GM18520 (cell line): Measurements from ENCODE around the gene MUC4.
"Not testable (repeated sequence)": the region's sequence is repeated elsewhere in the genome, so short reads cannot be mapped to it uniquely, and the experiment has no call there.

Experiments
- ATAC-seq: cut with Tn5 transposase; IDR thresholded peaks from one replicate; pipeline ENCODE4 v1.9.1; 2021; ENCODE audit not compliant: unreplicated experiment

Gene MUC4

DNA sequence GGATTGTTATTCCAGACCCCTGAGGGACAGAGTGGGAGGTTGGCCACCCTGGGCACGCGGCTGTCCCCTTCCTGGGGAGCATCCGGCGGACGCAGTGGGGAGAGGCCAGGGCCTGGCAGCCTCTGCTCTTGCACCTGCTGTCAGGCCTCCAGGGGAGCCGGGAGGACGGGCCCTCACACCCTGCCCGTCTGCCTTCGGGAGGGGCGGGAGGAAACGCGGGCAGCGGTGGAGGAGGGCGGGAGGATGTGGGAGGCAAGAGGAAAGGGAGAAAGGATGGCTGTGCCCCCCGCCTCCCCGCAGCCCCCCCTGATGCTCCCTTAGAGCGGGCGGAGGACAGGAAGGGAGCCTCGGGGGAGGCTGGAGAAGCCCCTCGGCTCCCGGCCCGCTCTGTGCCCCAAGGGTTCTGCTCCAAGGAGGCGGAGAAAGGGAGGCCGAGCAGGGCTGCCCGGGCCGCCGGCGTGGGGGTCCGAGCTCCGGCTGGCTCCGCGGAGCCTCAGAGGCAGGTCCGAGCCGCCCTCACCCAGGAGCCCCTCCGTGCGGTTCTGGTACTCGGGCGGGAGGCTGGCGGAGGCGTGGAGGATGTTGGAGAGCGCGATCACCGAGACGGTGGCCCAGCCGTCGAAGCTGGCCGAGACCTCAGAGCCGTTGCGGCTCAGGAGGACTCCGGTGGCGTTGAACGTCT lies 50.0 kb downstream of the MUC4 start:
- ATAC-seq = no peak

DNA sequence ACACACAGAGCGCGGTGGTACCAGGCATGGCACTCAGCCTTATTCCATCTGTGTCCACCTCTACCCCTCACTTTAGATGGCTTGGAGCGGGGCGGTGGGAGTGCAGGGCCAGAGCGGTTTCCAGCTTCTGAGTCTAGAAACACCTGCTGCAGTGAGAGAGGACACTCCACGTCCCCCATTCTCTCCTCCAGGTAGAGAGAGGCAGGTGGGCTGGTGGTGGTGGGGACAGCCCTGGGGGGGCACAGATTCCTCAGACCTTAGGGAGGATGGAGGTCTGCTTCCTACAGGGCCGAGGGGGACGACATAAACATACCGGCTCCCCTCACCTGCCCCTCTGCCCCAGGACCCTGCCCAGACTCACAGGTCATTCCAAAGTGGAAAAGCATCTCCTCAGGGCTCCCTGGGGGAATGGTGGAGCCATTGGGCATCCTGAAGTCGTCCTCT lies 50.6 kb downstream of the MUC4 start:
- no peak for ATAC-seq

DNA sequence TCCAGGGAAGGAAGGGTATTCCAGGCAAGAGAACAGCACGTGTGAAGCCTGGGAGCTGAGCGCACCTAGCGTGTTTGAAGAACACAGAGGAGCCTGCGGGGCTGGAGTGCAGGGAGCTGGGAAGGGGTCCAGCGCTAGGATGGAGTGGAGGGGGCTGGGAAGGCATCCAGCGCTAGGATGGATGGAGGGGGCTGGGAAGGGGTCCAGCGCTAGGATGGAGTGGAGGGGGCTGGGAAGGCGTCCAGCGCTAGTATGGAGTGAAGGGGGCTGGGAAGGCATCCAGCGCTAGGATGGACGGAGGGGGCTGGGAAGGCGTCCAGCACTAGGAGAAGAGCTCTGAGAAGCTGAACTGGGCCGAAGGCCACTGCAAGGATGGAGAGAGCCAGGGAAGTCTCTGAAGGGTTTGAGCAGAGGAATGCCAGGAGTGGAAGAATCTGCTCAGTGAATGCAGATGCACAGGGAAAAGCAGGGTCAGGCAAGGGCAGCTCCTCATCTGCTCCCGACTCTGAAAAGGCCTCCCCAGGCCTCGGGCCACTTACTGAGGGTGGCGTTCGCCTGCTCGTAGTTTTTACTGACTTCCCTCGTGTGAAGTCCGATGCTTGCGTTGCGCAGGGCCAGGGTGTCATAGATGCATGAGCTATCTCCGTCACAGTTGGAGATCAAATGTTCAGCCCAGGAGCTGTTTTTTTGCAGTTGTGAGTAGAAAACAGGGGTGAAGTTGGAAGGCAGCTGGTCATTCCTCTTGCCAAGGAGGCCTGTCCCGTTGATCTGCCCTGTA lies 51.2 kb downstream of the MUC4 start:
- ATAC-seq = no peak

DNA sequence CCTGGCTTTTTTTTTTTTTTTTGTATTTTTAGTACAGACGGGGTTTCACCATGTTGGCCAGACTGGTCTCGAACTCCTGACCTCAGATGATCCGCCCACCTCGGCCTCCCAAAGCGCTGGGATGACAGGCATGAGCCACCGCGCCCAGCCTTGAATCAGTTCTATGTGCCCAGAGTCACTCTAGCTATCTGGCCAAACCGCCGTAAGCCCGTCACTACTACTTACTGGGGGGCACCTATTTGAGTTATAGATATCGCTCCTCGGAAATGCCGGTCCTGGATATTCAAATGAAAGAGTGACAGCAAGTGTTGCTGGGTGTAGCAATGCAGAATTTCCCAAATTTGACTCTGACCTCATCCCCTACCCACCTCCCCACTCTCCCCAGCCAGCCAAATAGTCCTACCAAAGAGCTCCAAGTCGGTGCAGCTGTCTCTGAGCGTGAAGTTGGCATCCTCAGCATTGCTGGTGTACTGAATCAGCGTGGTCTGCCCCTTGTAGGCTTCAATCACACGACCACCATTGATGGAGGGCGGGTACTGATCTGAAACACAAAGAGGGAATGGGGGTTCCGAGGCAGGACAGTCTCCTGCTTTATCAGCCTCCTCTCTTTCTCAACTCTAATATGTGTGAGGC lies 52.9 kb downstream of the MUC4 start:
- no peak for ATAC-seq

DNA sequence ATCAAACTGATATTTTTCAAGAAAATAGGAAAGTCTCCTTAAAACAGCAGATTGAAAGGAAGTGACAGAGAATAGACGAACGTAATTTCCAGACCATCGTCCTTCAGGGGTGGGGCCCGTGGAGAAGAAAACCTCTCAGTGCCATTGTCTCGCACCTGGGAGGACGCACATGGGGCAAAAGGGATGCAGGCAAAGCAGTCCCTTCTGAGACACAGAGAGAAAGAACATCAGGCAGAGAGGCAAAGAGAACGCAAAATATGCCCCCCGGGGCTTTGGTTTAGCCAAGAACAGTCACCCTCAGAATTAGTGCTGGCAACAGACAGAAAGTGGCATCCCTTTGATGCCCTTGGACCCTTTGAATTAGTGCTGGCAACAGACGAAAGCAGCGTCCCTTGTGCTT lies 53.9 kb downstream of the MUC4 start:
- ATAC-seq = no peak

DNA sequence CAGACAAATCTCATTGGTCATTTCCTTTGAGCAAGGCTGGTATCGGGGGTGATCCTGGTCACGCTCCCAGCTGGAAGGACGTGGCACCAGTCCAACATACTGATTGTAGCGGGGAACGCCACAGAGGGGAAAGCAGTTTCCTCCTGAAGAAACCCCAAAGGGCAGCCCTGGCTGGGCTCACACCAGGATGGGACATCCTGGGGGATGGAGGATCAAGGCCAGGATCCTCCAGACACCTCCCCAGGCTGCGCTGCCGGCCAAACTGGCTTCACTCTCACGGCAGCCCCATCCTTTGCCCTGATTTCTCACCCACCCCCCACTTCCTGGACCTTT lies 54.3 kb downstream of the MUC4 start:
- ATAC-seq = no peak

DNA sequence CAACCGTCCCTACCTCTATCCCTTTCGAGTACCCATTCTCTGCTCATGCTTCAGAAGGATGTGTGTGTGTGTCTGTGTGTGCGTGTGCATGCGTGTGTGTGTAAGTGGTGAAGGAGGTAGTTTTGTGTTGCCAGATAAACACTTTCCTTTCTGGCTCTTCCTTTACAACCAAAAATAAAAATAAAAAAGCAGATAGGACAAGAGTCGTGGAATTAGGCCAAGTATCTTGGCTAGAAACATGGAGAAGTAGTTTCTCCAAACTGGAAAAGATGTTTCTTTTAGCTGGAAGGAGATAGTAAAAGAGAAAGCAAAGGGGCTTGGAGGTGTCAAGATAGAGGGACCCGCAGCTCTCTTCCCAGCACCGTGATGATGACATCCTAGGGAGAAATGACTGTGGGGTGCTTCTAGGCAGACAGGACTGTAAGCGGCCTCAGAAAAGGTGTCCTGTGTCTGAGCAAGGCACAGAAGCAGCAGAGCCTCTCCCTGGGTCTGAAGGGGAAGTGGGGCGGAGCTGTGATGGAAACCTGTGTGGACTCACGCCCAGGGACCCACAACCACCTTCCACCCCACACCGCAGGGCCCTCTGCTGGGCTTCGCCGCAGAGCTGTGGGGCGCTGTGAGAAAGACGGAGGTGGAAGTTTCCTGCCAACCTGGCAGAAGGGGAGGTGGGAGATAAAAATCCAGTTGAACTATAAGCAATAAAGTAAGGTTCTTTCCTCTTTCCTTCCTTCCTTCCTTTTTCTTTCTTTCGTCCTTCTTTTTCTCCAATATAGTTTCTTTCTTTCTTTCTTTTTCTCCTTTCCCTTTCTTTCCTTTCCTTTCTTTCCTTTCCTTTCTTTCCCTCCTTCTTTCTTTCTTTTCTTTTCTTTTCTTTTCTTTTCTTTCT lies 55.7 kb downstream of the MUC4 start:
- ATAC-seq = no peak

DNA sequence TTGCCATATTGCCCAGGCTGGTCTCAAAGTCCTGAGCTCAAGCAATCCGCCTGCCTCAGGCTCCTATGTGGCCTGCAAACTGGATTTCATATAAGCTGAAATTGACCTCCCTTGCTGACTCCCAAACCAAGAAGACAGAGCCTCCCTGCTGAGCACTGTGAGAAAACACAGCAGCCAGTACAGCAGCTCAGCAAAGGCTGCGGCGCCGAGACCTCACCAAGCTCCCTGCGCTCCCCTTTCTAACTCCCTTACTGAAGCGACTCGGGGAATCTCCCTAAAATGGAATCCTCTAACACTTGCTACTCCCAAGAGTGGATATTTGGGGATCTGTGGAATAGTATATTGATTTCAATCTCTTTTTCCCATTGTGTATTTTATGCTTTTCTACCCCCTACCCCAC lies 56.3 kb downstream of the MUC4 start:
- ATAC-seq = no peak

DNA sequence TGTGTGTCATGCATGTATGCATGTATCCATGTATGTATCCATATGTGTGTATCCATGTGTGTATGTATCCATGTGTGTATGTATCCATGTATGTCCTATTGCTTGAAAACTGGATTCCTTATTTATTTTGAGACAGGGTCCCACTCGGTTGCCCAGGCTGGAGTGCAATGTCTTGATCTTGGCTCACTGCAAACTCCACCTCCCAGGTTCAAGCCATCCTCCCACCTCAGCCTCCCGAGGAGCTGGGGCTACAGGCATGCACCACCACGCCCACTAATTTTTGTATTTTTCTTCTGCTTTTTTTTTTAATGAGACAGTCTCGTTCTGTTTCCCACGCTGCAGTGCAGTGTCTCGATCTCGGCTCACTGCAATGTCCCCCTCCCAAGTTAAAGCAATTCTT lies 56.8 kb downstream of the MUC4 start:
- no peak for ATAC-seq

DNA sequence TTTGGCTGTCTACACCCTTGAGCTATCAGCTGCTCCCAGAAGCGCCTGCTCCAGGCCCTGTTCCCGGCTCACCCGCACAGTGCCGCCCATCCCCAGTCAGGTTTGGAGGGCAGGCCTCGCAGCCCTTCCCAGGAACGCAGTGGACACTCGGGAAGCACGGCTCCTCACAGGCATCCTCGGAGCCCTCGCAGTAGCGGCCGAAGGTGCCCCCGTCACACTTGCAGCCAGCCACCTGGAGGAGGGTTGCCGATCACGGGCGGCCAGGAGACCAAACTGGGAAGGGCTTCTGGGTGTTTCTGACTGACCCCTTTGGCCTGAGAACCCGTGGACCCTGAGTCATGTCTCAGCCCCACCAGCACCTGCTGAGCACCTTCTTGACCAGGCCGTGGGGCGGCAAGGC lies 57.6 kb downstream of the MUC4 start:
- no peak for ATAC-seq

DNA sequence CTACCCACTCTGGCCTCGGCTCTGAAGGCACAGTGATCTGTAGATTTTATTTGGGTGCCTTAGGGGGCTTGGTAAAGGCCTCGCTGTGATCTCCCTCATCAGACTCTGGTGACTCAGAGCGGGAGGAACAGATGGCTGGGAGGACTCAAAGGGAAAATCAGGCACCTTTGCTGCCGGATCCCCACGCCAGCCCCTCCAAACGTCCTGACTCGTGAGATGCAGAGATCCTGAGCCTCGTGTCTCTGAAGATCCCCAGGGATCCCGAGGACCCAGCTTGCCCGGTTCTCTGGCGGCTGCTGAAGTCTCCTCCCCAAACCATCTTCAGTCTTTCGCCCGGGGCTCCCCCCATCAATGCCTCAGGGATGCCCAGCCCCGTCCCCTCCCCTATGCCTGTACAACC lies 58.1 kb downstream of the MUC4 start:
- ATAC-seq = no peak

DNA sequence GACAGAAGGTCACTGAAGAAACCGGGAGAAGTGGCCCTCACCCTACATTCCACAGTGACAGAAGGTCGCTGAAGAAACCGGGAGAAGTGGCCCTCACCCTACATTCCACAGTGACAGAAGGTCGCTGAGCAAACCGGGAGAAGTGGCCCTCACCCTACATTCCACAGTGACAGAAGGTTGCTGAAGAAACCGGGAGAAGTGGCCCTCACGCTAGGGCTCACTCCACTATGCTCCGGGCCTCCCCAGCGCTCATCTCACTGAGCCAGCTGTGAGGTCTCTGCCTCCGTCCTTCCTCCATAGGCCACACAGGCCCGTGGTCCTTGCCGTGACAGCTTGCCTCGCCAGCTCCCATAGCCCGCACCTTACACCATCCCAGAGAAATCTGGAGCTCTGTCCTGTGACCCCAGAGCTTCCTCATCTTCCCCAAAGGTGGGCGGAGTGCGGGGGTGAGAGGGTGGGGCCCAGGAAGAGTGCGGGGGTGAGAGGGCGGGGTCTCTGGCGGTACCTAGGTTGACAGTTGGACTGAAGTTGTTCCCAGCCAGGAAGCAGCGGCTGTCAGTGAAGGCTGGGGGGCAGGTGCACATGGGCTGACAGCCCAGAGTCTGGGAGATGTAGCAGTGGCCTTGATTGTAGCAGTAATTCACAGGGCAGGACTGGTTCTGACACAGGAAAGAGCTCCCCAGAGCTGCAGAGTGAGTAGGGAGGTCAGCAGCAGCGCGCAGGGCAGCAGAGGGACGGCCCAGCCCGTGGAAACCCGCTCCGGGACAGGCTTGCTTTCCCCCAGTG lies 59.0 kb downstream of the MUC4 start:
- no peak for ATAC-seq

DNA sequence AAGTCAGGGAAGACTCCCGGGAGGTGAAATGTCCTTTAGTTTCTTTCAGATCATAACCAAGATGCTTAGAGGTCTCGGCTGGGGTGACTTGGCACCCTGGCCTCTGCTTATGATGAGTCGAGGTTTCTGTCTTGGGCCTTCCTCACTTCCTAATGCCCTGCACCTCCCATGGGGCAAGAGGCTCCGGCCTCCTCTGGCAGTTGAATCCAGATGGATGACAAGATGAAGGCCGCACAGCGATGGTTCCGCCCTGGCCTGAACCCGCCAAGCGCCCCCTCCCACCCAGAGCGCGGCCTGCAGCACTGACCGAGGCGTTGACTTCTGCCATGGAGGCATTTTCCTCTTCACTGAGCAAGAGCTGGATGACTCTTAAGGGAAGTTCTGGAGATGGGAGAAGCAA lies 59.7 kb downstream of the MUC4 start:
- ATAC-seq = no peak

DNA sequence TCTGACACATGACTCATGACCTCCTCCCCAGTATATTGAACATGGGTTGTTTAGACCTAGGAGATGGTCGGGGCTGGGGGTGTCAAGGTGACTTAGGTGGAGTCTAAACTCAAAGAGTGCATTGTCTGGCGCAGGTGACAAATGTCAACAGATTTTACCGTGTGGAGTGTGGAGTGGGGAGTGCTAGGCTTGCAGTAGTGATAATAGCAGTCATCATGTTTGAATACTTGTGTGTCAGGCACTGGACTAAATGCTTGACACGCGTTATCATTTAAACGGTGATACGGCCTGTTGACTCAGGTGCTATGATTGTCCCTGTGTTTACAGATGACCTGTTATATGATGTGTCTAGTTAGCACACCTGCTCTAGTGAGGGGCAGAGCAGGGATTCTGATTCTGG lies 60.2 kb downstream of the MUC4 start:
- no peak for ATAC-seq

DNA sequence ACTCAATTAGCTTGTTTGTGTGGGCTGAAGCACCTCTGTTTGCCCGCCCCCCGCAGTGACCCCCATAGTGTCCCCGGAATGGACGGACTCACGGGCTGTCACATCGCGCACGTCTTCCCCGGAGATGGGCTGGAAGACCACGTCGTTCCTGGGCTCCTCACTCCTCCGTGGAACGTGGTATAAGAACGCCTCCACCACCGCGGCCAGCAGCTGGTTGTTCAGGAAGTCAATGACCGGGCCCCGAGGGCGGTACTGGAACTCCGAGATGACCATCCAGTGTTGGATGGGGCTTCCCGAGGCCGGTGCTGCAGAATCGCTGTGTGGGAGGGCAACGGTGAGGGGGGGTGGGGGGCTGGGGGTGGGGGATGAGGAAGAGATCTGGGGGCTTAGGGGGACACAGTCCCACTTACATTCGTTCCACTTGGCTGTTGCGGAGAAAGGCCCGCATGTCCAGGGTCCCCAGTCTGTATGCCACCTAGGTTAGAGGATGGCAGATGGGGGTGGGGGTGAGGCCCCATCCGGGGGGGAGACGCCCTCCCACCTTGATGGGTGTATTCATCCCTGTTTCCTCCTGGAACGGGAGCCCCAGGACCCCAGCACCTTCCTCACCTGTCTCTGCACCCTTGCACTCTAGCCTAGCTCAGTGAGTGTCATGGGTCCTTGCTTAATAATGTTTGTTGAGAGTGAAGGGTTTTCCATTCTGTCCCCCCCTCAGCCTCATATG lies 60.8 kb downstream of the MUC4 start:
- no peak for ATAC-seq

DNA sequence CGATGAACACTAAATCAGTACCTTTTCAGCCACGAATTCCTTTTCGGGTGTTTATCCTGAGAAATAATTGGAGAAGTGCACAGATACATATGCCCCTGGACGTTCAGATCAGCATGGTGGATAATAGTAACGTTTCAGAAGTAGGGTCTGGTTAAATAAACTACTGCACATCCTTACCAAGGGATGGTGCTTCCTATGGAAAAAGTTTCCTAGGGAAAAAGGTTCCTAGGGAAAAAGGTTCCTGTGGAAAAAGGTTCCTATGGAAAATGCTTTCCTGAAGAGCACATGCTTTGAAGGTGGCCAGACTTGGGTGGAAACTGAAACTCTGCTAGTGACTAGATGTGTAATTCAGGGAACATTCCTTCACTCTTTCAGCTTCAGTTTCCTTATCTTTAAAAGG lies 62.6 kb downstream of the MUC4 start:
- not testable (repeated sequence) for ATAC-seq

DNA sequence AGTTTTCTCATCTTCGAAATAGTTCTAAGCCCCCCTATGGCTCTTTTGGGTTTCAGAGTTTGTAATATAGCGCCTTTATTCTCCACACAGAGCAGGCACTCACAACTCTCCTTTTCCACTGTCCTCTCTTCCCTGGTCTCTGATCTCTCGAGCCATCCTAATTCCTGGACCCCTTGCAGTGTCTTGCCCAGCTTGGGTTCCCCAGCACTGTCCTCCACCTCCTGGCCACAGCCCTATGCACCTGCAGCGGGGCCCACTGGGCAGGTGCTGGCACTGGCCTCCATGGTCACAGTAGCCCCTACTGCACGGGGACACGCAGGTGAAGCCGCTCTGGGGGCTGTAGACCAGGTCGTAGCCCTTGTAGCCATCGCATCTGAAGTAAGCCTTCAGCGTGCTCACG lies 63.1 kb downstream of the MUC4 start:
- no peak for ATAC-seq

DNA sequence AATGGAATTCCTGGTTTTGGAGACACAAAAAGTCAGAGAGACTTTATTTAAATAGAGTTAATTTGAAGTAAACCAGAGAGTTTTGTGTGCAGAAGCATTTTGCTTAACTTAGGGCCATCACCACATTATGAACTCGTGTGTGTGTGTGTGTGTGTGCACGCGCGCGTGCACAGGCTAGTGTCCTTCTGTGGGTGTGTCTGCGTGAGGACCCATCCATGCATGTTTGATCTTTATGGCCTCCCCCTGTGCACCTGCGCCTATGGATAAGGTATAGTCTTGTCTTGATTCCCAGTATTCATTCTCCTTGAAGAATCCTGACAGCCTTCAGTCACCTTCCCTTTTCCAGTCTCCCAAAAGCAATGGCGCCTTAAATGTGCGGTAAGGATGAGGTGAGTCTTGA lies 65.0 kb downstream of the MUC4 start:
- no peak for ATAC-seq

DNA sequence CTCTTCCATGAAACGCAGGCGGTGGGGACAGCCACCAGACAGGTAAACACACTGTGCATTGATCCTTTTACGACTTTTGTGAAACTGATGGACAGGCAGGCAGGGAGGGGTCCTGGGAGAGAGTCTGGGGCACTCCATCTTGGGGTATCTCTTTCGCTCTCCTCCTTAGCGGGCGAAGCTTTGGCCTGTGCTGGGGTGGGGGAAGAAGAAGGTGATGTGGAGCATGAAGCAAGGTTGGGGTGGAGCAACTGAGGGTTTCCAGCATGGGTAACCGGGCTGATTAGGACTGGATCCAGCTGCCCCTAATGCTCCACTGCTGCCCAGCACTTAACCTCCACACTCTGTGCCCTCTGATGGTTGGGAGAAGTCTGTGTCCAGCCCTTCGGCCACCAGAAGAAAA lies 65.4 kb downstream of the MUC4 start:
- no peak for ATAC-seq

DNA sequence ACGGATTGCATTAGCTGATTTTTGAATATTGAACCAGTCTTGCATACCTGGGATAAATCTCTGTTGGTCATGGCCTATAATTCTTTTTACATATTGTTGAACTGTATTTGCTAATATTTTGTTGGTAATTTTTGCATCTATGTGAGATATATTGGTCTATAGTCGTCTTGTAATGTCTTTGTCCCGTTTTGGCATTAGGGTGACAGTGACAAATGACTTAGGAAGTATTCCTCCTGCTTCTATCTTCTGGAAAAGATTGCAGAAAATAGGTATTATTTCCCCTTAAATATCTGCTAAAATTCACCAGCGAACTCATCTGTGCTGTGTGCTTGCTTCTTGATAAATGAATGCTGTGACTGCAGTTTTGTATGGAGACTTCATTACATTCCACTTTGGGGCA lies 67.3 kb downstream of the MUC4 start:
- no peak for ATAC-seq
